Esophagus (tissue), 2 donors: ENCODE results near the gene PELI2. TPM values are rescaled to one million over a fixed set of nuclear protein-coding genes. Genes with fewer than 3 reads are reported as not detected.

Experiments
- H3K27ac ChIP-seq, 2 donors: one replicate each; pipeline ENCODE4 v1.5.1; 2013; ENCODE audit warnings: low read depth in 2 of 2, mild to moderate bottlenecking in 2 of 2, inconsistent platforms in 1 of 2, low read length in 1 of 2, moderate library complexity in 1 of 2
- H3K27me3 ChIP-seq, 2 donors: one replicate each; pipeline ENCODE4 v1.6.1; 2013; ENCODE audit warnings: low read length in 2 of 2, control low read depth in 1 of 2, mild to moderate bottlenecking in 1 of 2; ENCODE audit not compliant: insufficient read depth in 2 of 2, control insufficient read depth in 1 of 2
- H3K36me3 ChIP-seq, 2 donors: one replicate each; pipeline ENCODE4 v1.6.1; 2013; ENCODE audit warnings: low read length in 1 of 2; ENCODE audit not compliant: control insufficient read depth in 2 of 2, insufficient read depth in 2 of 2
- H3K4me1 ChIP-seq, 2 donors: one replicate each; pipeline ENCODE4 v1.6.1; 2013; ENCODE audit warnings: low read length in 1 of 2; ENCODE audit not compliant: control insufficient read depth in 2 of 2, insufficient read depth in 2 of 2
- H3K4me3 ChIP-seq, 2 donors: one replicate each; pipeline ENCODE4 v1.5.1; 2013; ENCODE audit warnings: low read length in 2 of 2, mild to moderate bottlenecking in 2 of 2, low read depth in 1 of 2, moderate library complexity in 1 of 2
- H3K9me3 ChIP-seq, 2 donors: one replicate each; pipeline ENCODE4 v1.6.1; 2013; ENCODE audit warnings: mild to moderate bottlenecking in 2 of 2, low read depth in 1 of 2, low read length in 1 of 2, moderate library complexity in 1 of 2; ENCODE audit not compliant: control insufficient read depth in 2 of 2, insufficient read depth in 1 of 2
- WGBS, 2 donors: extraction: QIAGEN DNeasy Blood & Tissue Kit; methylation state at CpG; one replicate each; pipeline ENCODE4 v1.1.7; 2013; 5-methylcytosine and 5-hydroxymethylcytosine counted together
- polyA plus RNA-seq, 2 donors: library from polyadenylated mRNA; stranded (reverse); fragments of 200-250 nt; gene quantifications; one replicate each; pipeline ENCODE4 v1.2.3, GENCODE V29; 2013
- donor health status: healthy with polysubstance abuse.
- donor health status: Bipolar disorder and iron deficiency.

The PELI2 gene
- polyA plus RNA-seq, 2 donors = 0.86 to 1.4 TPM

DNA sequence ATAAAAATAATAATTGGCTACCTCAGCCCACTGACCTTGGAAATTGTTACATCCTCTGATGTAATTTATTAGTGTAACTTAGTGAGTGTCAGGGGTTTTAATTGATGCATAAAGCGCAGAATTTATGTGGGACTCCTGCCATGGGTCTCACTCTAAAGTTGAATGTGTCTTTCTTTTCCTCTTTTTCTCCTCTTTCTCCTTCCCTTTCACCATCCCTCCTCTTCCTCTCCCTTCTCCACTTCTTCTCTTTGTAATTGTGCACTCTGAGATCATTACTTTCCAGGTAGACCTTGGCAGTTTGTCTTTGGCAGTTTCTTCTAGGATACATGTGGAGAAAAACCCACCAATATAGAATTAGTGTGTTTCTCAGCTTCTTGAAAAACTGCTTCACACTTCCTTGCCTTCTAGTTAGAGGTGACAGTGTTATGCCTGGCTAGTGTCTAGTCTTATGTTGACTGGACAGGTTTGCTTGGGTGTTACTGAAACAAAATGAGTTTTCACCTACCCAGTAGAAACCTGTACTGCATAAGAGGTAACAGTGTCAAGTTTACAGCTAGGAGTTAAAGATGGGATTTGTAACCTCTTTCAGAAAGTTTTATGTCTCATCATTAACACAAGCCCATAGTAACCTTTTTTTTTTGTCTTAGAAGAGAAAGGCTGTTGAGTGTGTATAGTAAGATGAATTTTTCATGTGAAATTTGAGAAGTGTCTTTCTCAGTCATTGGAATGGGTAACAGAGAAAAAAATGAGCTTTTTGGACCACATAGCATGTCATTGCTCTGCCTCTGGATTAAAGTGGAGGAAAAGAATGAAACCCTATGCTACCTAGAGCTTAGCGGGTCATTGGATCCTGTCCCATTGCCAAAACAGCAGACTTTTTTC lies 18.6 kb downstream of the PELI2 start:
- no peaks in the 10 kb centered on the region for H3K4me1 ChIP-seq
- 75 to 82% methylated on average over 2 of the region's 2 CpGs for WGBS, 2 donors
- no peaks in the 10 kb centered on the region for H3K36me3 ChIP-seq

DNA sequence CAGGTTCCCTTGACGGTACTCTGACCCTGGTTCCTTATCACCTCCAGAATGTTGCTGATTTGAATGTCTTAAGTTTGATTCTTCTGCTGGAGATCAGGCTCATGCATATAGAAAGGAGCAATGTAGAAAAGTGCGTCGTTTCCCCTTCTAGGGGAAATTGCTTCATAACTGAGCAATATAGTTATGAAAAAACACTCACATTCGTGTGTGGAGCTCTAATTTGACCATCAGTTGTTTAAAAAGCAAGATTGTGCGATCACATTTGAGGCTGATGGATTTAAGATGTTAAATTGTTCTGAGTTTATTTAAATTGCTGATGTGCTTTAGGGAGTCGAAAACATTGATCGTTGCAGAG lies 19.2 kb downstream of the PELI2 start:
- WGBS, 2 donors = 68 to 82% methylated on average over 7 of the region's 7 CpGs
- Histone ChIP-seq H3K36me3 (no peaks in the 10 kb centered on the region), H3K27ac (no peak overlapping the region), H3K27me3 (no peaks in the 10 kb centered on the region), H3K9me3 (no peaks in the 10 kb centered on the region), H3K4me3 (no peak overlapping the region), H3K4me1 (no peaks in the 10 kb centered on the region)

More for the DNA sequence above, 18.6 kb downstream of the PELI2 start:
- no peak overlapping the region for H3K27ac ChIP-seq
- H3K9me3 ChIP-seq = no peaks in the 10 kb centered on the region
- H3K27me3 ChIP-seq = no peaks in the 10 kb centered on the region
- no peak overlapping the region for H3K4me3 ChIP-seq

DNA sequence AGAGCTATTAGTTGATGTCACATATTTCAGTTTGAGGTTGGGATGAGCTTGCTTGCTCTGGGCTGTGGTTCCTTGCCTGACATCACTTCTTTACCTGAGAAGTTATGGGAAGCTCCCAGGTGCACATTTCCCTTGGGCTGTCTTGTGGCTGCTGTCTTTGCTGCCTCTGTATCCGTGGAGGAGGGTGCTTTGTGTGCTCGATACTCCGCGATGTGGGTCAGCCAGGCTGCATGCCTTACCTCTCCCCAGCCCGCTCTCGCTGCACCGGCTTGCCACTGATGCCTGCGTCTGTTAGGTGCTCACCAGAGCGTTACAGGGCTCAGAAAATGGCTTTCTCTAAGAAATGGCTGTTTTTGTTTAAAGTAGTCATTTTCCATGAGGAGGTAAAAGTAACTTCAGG lies 19.6 kb downstream of the PELI2 start:
- H3K27me3 ChIP-seq = no peaks in the 10 kb centered on the region
- H3K4me1 ChIP-seq = no peaks in the 10 kb centered on the region
- 90 to 92% methylated on average over 9 of the region's 9 CpGs for WGBS, 2 donors
- H3K9me3 ChIP-seq = no peaks in the 10 kb centered on the region
- H3K27ac ChIP-seq = no peak overlapping the region
- H3K36me3 ChIP-seq = no peaks in the 10 kb centered on the region
- no peak overlapping the region for H3K4me3 ChIP-seq

DNA sequence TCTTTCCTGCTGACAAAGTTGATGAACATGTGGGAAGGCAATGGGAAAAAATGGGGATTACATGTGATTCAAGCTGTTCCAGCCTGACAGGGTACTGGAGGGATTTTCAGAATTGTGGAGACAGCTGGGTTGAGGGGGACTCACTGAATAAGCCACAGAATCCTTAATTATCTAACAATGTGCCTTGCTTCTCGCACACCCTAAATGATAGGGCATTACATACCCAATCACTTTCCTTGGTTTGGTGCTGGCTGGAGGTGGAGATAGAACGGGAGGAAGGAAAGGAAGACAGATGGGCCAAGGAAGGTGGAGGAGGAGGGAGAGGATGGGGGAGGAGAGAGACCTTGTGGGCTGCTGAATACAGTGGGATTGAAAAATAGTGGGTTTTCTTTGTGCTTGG lies 20.7 kb downstream of the PELI2 start:
- Histone ChIP-seq H3K4me1 (no peaks in the 10 kb centered on the region), H3K27ac (no peak overlapping the region), H3K9me3 (no peaks in the 10 kb centered on the region), H3K36me3 (no peaks in the 10 kb centered on the region), H3K4me3 (no peak overlapping the region), H3K27me3 (no peaks in the 10 kb centered on the region)
- 77 to 78% methylated on average over 2 of the region's 2 CpGs for WGBS, 2 donors

DNA sequence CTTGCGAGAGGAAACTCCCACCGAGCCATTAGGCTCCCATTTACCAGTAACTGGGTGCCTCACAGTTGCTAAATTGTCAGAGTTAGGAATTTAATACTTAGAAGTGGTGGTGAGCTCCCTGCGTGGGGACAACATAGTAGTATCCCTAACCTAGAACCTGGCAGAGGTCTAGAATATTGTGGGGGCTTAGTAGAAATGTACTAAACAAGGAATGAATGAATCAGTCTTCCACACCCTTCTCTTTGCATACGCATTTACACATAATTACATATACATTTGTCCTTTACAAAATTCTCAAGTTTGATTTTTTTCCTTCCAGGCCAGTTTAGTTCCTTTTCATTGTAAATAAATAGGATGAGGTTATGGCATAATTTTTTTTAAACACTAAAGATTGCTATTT lies 24.1 kb downstream of the PELI2 start:
- H3K27me3 ChIP-seq = no peaks in the 10 kb centered on the region
- H3K36me3 ChIP-seq = no peaks in the 10 kb centered on the region
- H3K9me3 ChIP-seq = no peaks in the 10 kb centered on the region
- H3K4me1 ChIP-seq = no peaks in the 10 kb centered on the region
- no peak overlapping the region for H3K4me3 ChIP-seq
- 98% methylated on average over 4 of the region's 4 CpGs for WGBS, 2 donors
- H3K27ac ChIP-seq = no peak overlapping the region

DNA sequence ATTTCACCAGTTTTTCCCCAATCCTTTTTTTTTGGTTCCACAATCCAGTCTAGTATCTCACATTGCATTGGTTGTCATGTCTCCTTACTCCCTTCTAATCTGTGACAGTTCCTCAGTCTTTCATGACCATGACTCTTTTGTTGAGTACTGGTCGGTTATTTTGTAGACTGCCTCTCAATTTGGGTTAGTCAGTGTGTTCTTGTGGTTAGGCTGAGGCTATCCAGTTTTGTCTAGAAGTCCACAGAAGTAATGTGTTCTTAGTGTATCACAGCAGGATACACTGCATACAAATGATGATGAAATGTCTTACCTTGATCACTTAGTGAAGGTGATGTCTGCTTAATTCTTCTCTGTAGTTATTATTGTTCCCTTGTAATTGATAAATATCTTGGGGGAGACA lies 24.8 kb downstream of the PELI2 start:
- Histone ChIP-seq H3K4me3 (no peak overlapping the region), H3K27ac (no peak overlapping the region), H3K27me3 (no peaks in the 10 kb centered on the region), H3K4me1 (no peaks in the 10 kb centered on the region), H3K36me3 (no peaks in the 10 kb centered on the region), H3K9me3 (no peaks in the 10 kb centered on the region)
- 88 to 89% methylated on average over 1 of the region's 1 CpG for WGBS, 2 donors

DNA sequence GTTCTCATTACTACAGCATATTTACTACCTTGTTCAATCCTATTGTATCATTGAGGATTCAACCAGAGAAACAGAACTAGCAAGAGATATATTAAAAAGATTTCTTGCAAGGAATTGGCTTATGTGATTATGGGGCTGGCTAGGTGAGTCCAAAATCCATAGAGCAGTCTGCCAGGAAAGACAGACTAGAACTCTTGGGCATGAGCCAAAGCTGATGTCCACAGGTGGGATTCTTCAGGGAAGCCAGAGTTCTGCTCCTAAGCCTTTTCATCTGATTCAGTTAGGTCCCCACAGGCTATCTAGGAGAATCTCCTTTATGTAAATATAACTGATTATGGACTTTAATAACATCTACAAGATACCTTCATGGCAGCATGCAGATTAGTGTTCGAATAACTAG lies 26.0 kb downstream of the PELI2 start:
- Histone ChIP-seq H3K4me1 (peaks cover 0 to 5% of the 10 kb centered on the region in 2 donors), H3K9me3 (no peaks in the 10 kb centered on the region), H3K36me3 (no peaks in the 10 kb centered on the region), H3K27ac (no peak overlapping the region), H3K4me3 (no peak overlapping the region), H3K27me3 (no peaks in the 10 kb centered on the region)
- 86 to 95% methylated on average over 1 of the region's 1 CpG for WGBS, 2 donors

DNA sequence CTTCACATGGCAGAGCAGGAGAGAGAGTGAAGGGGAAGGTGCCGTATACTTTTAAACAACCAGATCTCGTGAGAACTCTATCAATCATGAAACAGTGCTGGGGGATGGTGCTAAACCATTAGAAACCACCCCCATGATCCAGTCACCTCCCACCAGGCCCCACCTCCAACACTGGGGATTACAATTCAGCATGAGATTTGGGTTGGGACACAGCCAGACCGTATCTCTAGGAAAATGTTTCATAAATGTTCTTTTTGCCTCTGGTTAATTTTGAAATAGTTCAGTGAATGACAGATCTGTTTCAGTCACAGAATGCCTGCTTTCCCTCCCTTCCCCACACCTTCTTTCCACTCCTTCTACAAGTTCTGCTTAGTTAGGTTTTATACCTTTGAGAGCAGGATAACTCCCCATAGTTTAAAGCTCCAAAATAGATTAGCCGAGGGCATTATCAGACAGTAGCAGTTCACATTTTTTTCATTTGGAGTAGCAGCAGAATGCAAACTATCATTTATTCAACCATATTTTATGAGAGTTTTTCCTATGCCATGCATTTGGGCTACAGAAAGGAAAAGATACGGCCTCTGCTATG lies 27.1 kb downstream of the PELI2 start:
- H3K27me3 ChIP-seq = no peaks in the 10 kb centered on the region
- 66 to 71% methylated on average over 5 of the region's 5 CpGs for WGBS, 2 donors
- no peaks in the 10 kb centered on the region for H3K9me3 ChIP-seq
- no peak overlapping the region for H3K4me3 ChIP-seq
- peaks cover 0 to 5% of the 10 kb centered on the region in 2 donors for H3K4me1 ChIP-seq
- H3K27ac ChIP-seq = no peak overlapping the region
- no peaks in the 10 kb centered on the region for H3K36me3 ChIP-seq

DNA sequence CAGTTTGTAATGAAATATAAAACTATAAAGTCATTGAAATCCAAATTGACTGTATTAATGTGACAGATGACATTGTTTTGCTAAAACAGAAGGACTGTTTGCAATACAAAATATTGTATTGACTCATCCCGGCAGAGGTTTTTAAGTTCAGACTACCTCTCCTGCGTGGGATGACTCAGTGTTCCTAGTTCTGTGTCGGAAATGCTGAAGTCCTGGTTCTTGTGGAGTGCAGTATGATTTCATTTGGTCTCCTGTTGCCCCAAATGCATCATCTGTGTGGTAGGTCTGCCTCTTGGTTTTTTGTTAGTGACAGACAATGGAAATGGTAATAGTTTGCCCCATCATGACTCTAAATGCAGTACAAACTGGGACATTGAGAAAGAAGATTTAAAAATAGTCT lies 27.8 kb downstream of the PELI2 start:
- H3K27ac ChIP-seq = no peak overlapping the region
- H3K27me3 ChIP-seq = no peaks in the 10 kb centered on the region
- no peaks in the 10 kb centered on the region for H3K9me3 ChIP-seq
- WGBS, 2 donors = 63 to 79% methylated on average over 3 of the region's 3 CpGs
- no peaks in the 10 kb centered on the region for H3K36me3 ChIP-seq
- H3K4me1 ChIP-seq = peaks cover 0 to 5% of the 10 kb centered on the region in 2 donors
- no peak overlapping the region for H3K4me3 ChIP-seq

DNA sequence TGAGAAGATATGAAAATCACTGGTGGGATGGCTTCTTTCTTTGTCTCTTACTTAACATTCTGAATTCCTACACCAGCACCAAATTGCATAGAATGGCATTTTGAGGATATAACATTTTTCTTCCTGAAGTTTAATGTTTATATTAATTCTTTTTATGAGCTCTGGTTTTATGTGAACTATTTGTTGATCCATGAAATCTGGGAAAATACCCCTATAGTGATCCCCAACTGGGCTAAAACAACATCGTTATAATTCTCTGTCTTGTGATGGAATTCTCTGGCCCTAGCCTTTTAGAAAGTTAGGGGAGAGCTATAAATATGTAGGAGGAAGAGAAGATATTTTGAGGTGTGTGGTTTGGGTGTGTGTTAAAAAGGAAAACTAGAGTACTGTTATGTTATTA lies 29.2 kb downstream of the PELI2 start:
- 73% methylated on average over 1 of the region's 1 CpG for WGBS, 2 donors
- no peak overlapping the region for H3K27ac ChIP-seq
- no peaks in the 10 kb centered on the region for H3K9me3 ChIP-seq
- no peaks in the 10 kb centered on the region for H3K36me3 ChIP-seq
- H3K27me3 ChIP-seq = no peaks in the 10 kb centered on the region
- peaks cover 0 to 5% of the 10 kb centered on the region in 2 donors for H3K4me1 ChIP-seq
- no peak overlapping the region for H3K4me3 ChIP-seq
